Fibroblast of the aortic adventitia (primary cell): Measurements from ENCODE around the gene DDHD1. TPM values are rescaled to one million over a fixed set of nuclear protein-coding genes. Genes with fewer than 3 reads are reported as not detected.

ENCODE experiments used
- DNase-seq: peaks from one replicate; pipeline ENCODE4 v3.0.0-alpha.2; 2010; ENCODE audit warnings: low read depth
- H3K4me3 ChIP-seq: 2 replicates; pipeline ENCODE4 v1.5.1; 2011; ENCODE audit warnings: low read depth, mild to moderate bottlenecking, control low read depth, low read length, moderate library complexity
- CTCF ChIP-seq: IDR thresholded peaks from 2 replicates; pipeline ENCODE4 v1.5.1; 2011; ENCODE audit warnings: mild to moderate bottlenecking, low read length, control low read depth, inconsistent platforms; ENCODE audit not compliant: insufficient read depth
- small RNA-seq: library from RNA; depleted of rRNA; stranded (forward); fragments of <200 nt; gene quantifications from one replicate; pipeline ENCODE3, GENCODE V24; 2012
- total RNA-seq: library from RNA; depleted of rRNA; stranded (reverse); fragments of >200 nt; gene quantifications from 2 replicates; pipeline ENCODE4 v1.2.3, GENCODE V29; 2012; ENCODE audit warnings: low replicate concordance

Gene DDHD1
- total RNA-seq, 1 donor = 47.8 TPM

GRCh38 chr14:52987042-52987441 lies 166.1 kb downstream of the DDHD1 start:
- TF ChIP-seq CTCF = no peak
- H3K4me3 ChIP-seq = no peak overlapping the region
- no peak for DNase-seq

Small RNA genes lying within 50 kb of the gene (small RNA-seq; reads per million reads assigned to genes)
- gene AL352979.1 = not detected

Other genes starting within 250 kb of the DDHD1 start
- gene FERMT2, start 202.3 kb downstream of the DDHD1 start, total RNA-seq = 133 and 162 TPM in 2 replicates